ENCODE data around the gene FAM222B.
A peak's percentile ranks its signal among the peaks of the same experiment; 100 is the strongest.
"Not testable (repeated sequence)": the region's sequence is repeated elsewhere in the genome, so short reads cannot be mapped to it uniquely, and the experiment has no call there.

The FAM222B gene

DNA sequence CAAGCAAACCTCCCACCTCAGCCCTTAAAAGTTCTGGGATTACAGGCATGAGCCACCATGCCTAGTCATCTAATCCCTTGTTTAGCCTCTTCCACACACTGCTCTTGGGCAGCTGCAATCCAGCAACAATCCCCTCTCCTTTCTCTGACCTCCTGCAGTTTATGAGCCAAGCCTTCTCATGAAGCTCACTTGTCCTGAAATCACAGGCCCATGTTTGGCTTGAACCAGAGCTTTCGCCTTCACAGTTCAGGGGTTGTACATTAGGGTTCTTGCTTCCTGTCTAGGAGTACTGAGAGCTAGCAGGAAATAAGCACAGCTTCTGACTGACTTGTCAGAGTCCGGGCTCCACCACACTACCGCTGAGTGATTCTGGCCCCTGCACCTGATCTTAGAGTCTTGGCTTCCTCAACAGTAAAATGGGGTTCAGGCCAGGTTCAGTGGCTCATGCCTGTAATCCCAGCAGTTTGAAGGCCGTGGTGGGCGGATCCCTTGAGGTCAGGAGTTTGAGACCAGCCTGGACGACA lies 28.5 kb upstream of the FAM222B start:
- no peak for DNase-seq

GRCh38 chr17:28867276-28867675 lies 24.7 kb upstream of the FAM222B start:
- no peak for DNase-seq

DNA sequence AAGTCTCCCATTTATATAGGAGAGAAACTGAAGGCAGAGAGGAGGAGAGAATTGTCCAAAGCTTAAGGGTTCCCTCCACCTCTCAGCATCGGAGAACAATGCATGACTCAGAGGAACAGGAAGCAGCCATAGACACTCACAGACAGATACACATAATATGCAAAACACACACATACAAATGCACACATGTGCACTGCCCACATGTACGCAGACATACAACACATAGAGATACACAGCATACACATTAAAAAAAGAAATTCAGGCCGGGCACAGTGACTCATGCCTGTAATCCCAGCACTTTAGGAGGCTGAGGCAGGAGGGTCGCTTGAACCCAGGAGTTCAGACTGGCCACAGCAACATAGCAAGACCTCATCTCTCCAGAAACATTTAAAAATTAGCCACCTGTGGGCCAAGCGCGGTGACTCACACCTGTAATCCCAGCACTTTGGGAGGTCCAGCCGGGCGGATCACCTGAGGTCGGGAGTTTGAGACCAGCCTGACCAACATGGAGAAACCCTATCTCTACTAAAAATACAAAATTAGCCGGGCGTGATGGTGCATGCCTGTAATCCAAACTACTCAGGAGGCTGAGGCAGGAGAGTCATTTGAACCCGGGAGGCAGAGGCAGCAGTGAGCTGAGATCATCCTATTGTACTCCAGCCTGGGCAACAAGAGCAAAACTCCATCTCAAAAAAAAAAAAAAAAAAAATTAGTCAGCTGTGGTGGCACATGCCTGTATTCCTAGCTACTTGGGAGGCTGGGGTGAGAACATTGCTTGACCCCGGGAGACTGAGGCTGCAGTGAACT lies 23.6 kb upstream of the FAM222B start:
- DNase-seq: no peak

- DNase-seq: no peak
Observed at GRCh38 chr17:28864991-28865849, 22.6 kb upstream of the FAM222B start.

- no peak for DNase-seq
Observed at GRCh38 chr17:28863953-28864352, 21.4 kb upstream of the FAM222B start.

DNA sequence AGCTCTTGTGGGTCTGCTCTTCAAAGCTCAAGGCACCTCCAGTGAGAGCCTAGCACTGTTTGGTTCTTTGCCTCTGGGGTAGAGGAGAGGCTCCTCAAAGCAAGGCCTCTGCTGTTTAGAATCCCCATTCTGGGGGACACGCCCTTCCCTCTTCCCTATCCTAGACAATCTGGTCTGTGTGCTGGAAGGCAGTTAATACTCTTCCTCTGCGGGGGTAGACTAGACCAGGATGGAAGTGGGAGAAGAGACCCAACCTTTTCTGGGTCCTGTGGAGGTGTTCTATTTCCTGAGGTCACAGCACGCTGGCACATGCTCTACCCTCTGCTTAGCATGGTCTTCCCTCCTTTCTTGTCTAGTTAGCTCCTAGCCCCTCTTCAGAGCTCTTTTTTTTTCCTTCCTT lies 20.0 kb upstream of the FAM222B start:
- DNase-seq: no peak

- no peak for DNase-seq
Observed at GRCh38 chr17:28861393-28862203, 19.0 kb upstream of the FAM222B start.

GRCh38 chr17:28860363-28860808 lies 17.8 kb upstream of the FAM222B start:
- no peak for DNase-seq

DNA sequence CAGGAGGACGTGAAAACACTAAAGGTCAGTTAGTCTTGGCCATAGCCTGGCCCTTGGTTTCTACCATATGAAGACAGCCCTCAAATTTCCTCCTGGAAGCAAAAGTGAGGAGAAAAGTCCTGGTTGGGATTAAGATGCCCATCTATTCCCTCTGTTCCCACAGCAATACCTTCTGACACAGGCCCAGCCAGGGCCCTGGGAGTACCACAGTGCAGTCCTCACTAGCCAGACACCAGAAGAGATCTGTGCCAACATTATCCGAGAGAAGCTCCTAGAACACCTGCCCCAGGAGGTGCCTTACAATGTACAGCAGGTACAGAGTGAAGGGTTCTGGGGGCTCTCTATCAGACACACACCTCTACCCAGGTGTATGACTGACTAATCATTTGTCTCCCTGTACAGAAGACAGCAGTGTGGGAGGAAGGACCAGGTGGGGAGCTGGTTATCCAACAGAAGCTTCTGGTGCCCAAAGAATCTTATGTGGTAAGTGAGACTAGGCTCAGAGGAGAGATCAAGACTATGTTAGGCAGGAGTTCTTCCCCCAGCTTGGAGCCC lies 16.3 kb upstream of the FAM222B start:
- DNase-seq: no peak

GRCh38 chr17:28857905-28858800 lies 15.6 kb upstream of the FAM222B start:
- no peak for DNase-seq

- DNase-seq: no peak
Observed at GRCh38 chr17:28856028-28856574, 13.5 kb upstream of the FAM222B start.

DNA sequence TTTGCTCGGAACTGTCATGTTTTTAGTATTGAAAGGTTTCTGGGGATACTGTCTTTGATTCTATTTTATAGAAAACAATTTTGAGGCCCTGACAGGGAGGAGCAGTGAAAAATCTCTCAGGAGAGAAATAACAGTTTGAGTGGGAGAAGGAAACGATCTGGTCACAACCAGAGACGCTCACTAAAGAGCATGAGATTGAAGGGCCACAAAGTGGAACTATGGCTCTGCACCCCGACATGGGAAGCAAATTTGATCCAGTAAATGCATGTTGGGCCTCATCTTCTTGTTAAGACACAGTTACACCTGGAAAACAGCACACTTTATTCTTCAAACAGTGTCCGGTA lies 12.7 kb upstream of the FAM222B start:
- DNase-seq: no peak

DNA sequence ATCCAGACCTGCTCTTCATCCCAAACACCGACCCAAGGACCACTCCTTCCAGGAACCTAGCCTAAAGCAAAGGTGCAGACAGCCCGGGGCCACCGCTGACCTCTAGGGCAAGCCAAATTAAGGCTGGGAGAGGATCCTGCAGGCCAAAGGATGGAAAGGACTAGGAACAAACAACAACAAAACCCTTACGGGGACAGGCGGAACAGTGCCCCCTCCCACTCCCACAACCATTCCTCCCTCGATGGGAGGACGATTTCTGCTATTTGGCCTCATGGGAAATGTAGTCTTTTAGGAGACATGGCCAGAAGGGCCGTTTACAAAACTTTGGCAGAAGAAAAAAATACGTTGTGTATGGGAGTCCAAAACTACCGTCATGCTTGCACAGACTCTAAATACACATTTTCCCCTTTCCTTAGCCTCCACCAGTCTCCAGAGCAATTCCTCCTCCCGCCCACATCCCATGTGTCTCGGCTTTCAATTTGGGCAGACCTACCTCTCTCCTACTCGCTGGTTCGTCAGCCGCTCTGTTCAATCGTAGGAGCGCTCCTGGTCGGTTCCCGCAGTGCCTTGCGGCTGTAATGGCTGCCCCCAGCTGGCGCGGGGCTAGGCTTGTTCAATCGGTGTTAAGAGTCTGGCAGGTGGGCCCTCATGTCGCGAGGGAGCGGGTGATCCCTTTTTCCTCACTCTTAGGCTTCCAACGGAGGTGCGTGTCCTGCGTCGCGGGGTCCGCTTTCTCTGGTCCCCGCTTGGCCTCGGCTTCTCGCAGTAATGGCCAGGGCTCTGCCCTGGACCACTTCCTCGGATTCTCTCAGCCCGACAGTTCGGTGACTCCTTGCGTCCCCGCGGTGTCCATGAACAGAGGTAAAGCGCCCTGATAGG lies 12.1 kb upstream of the FAM222B start, which contains the start of gene ERAL1:
ERAL1 (plus strand) TSS at position 560 of the 879 bp plus-strand sequence; CDS start at position 579, 19 bp downstream.
- DNase-seq: peak; percentile 87

- no peak for DNase-seq
Observed at GRCh38 chr17:28853295-28853694, 10.7 kb upstream of the FAM222B start.

DNA sequence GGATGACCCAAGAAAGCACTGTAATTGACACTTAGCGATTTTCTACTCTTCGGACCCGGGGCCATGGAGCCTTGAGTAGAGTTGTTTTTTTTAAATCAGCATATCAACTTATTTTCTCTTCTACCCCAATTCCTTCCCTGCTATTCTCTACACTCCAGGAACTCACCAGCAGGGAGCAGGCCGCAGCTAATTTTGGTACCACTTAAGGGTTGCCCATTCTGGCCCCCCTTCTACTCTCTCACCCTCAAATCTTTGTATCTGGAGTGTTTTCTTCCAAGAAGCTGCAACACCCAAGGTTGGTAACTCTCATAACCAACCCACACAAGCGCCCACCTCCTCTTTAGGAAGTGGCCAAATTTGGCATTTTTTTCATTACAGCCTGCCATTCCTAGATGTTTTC lies 6.7 kb upstream of the FAM222B start:
- DNase-seq: no peak

DNA sequence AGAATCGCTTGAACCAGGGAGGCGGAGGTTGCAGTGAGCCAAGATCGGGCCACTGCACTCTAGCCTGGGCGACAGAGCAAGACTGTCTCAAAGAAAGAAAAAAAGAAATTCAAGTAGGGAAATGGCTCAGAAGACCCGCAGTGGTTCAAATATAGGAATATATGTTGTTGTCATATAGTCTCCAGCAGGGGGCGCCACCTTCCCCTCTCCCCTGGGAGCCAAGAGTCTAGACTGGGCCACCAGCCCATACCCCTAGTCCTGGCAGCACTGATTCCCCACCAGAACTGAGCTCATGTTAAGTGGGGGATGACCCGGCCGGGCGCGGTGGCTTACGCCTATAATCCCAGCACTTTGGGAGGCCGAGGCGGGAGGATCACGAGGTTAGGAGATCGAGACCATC lies 6.1 kb upstream of the FAM222B start:
- DNase-seq: peak; percentile 9

- DNase-seq: not testable (repeated sequence)
Observed at GRCh38 chr17:28846699-28847098, 4.1 kb upstream of the FAM222B start.

GRCh38 chr17:28846231-28846630 lies 3.6 kb upstream of the FAM222B start:
- DNase-seq: no peak

DNA sequence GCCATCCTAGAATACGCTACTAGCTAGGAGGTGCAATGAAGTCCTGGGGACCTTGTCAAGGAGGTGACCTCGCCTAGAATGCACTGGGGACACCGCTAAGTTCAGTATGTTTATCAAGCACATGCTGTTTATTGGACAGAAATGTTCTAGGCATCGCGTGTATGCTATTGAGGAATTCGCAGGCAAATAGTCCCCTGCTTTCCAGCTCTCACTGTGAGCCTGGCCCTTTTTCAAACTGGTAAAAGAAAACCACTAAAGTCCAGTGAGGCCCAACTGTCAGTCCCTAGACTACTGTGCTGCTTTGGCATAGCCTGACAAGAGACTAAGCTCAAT lies 1.2 kb upstream of the FAM222B start:
- DNase-seq: no peak

GRCh38 chr17:28841901-28842281 lies 699 bp downstream of the FAM222B start:
- DNase-seq: no peak

Measured in HCEC 1CT (cell line).